GM21515 (cell line): ENCODE data around the gene DAP.

Experiments
- ATAC-seq: cut with Tn5 transposase; IDR thresholded peaks from one replicate; pipeline ENCODE4 v1.9.1; 2021; ENCODE audit not compliant: unreplicated experiment

Gene DAP

DNA sequence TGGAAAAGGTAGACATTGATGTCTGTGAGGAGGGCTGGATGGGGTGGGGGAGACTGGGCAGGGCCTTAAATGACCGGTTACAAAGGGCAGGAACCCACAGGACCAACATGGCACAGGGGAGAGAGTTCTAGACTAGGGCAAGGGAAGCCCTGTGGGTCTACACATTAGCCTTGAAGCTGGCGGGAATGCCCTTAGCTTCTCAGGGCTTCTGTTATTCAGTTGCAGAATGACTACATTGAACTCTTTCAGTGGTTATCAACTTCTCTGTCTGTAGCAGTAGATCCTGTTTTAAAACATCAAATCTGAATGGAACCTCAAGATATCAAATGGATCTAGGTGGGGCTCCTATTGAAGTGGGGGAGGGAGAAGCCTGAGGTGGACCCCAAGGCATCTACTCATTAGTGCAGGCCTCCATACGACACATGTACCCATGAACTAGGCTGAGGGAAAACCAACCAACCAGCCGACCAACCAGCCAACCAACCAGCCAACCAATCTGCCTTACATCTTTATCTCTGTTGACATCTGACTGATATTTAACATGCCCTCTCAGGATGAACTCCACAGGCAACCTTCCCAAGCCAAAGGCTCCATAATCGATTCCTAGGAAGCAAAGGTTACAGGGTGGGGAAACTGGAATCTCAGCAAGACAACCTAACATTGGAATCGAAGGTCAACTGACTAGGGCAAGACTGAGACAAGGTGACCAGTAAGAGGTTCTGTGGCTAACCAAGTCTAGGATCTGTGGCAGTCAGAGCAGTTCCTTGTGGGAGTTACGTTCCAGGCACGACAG lies 48.3 kb downstream of the DAP start:
- peak; percentile 76 for ATAC-seq

DNA sequence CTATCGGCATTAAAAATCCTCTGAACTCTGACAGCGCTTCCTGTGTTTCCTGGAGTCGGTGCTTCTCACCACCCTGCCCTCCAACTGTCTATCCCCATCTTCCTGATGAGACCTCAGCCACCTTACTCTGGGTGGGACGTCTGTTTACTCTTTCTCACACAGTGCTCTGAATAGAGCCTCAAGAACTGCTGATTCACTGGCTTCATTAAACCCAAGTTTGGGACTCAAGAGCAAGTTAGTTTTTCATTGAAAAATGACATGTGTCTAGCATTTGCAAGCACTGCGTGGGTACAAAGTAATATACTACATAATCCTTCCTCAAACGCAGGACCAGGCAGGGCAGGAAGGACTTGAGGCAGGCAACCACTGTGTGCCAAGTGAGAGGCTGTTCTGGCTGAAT lies 49.5 kb downstream of the DAP start:
- ATAC-seq = no peak

- ATAC-seq = no peak
Measured at GRCh38 chr5:10710513-10711128, 50.4 kb downstream of the DAP start.

GRCh38 chr5:10709933-10710332 lies 51.1 kb downstream of the DAP start:
- no peak for ATAC-seq

GRCh38 chr5:10709409-10709808 lies 51.6 kb downstream of the DAP start:
- ATAC-seq = no peak

GRCh38 chr5:10708189-10708944 lies 52.7 kb downstream of the DAP start:
- ATAC-seq = no peak

DNA sequence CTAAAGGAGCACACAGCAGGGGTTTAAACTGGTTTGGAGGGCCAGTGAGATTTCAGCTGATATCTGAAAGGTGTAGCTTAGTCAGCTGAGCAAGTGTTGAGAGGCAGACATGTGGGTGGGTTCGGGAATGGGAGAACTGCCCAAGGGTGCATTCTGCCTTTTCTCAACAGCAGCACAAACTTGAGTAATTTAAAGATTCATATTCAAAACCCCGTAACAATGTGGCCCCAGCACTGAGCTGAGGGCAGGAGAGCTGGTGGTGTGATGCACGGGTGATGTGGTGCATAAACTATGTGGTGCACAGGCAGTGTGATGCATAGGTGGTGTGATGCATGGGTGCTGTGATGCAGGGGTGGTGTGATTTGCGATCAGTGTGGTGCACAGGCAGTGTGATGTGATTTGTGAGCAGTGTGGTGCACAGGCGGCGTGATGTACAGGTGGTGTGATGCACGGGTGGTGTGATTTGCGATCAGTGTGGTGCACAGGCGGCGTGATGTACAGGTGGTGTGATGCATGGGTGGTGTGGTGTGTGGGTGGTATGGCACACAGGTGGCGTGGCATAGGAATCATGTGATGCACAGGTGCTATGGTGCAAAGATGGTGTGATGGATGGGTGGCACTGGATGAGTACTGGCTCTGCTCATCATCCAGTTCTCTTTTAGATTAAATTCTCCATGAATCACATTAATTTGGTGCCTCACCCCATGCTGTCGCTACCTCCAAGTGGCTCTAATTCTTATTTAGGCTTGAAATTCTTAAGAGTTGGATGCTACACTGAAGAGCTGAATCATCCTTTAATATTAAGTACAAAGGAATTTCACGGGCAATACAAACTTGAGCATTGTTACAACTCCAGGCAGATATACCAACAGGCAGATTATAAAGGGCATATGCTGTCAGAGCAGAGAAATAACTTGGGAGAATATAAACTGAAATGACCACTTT lies 53.6 kb downstream of the DAP start:
- no peak for ATAC-seq

- no peak for ATAC-seq
Measured at GRCh38 chr5:10706326-10706725, 54.7 kb downstream of the DAP start.

GRCh38 chr5:10705747-10706146 lies 55.3 kb downstream of the DAP start:
- no peak for ATAC-seq

- no peak for ATAC-seq
Measured at GRCh38 chr5:10704949-10705621, 55.9 kb downstream of the DAP start.

- no peak for ATAC-seq
Measured at GRCh38 chr5:10703676-10704075, 57.4 kb downstream of the DAP start.

- no peak for ATAC-seq
Measured at GRCh38 chr5:10702911-10703491, 58.0 kb downstream of the DAP start.

- no peak for ATAC-seq
Measured at GRCh38 chr5:10702040-10702629, 58.9 kb downstream of the DAP start.

DNA sequence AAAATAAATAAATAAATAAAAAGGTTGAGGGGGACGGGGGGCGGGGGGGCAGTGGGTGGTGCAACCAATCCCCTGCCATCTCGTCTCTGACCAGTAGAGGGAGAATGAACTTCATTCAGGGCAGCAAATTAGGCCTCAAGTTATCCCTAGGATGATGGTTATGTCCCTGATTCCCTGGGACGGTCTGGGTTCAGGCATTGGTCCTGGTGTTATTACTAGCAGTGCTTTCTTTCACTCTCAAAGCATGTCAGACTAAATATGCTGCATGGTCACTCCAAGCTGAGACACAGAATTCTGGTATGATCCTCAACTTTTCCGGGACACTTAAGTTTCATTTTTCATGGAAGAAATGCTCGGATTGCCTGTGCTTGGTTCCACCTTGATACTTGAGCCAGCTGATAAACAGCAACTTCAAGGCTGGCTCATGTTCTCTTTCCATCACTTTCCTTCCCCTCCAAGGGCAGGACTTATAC lies 59.4 kb downstream of the DAP start:
- ATAC-seq = no peak

DNA sequence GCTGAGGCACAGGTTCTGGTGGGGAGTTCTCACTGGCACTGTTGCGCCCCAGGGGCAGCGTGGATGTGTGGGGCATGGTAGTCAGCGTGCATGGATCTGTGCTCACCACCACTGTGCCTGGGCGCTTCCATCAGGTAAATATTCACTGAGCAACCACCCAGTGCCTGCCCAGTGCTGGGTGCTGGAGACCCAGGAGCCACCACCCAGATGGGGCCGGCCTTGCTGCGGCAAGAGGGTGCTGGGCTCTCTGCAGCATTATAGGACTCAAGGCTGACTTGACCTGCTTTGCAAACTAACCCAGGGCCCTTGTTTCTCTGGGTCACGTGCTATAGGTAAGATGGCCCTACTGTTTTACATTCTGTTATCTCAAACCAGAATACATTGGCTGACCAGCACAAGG lies 60.5 kb downstream of the DAP start:
- ATAC-seq = no peak

- peak; percentile 66 for ATAC-seq
Measured at GRCh38 chr5:10699987-10700386, 61.0 kb downstream of the DAP start.

- peak; percentile 52 for ATAC-seq
Measured at GRCh38 chr5:10699281-10699874, 61.7 kb downstream of the DAP start.

GRCh38 chr5:10695759-10696543 lies 65.1 kb downstream of the DAP start:
- ATAC-seq = no peak
